ENCODE data around the gene ZC3H15.

DNA sequence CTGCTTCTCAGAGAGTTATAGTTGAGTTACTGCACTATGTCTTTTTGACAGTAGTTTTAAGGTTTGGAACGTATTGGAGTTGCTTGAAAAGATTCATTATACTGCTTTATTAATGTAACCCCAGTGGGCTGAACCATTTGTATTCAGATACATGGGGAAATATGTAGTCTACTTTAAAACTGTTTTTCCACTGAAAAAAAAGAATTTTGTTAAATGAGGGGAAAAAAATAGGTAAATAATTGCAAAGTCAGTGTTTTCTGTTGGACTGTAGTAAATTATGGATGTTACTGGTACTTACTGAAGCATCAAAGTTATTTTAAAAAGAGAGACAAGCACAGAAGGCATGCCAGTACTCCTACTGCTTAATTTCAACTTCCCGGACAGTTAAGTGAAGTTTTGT, 36.4 kb downstream of the ZC3H15 start:
- TF ChIP-seq, protein P1, sequence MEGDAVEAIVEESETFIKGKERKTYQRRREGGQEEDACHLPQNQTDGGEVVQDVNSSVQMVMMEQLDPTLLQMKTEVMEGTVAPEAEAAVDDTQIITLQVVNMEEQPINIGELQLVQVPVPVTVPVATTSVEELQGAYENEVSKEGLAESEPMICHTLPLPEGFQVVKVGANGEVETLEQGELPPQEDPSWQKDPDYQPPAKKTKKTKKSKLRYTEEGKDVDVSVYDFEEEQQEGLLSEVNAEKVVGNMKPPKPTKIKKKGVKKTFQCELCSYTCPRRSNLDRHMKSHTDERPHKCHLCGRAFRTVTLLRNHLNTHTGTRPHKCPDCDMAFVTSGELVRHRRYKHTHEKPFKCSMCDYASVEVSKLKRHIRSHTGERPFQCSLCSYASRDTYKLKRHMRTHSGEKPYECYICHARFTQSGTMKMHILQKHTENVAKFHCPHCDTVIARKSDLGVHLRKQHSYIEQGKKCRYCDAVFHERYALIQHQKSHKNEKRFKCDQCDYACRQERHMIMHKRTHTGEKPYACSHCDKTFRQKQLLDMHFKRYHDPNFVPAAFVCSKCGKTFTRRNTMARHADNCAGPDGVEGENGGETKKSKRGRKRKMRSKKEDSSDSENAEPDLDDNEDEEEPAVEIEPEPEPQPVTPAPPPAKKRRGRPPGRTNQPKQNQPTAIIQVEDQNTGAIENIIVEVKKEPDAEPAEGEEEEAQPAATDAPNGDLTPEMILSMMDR (IDR thresholded peaks at IDR 0.05): no peak
- TF ChIP-seq POLR2AphosphoS5 (IDR thresholded peaks at IDR 0.05): no peak
- no peak for TF ChIP-seq POLR2A (IDR thresholded peaks at IDR 0.05)
- TF ChIP-seq EP300 (IDR thresholded peaks at IDR 0.05; ENCODE audit: low read depth): no peak
